ENCODE results near the gene CDC5L.

Gene CDC5L

GRCh38 chr6:44451803-44452695 lies 64.5 kb downstream of the CDC5L start:
- H3K36me3 ChIP-seq (ENCODE audit: insufficient read depth, low read length) = peaks cover 14% of the 10 kb centered on the region

DNA sequence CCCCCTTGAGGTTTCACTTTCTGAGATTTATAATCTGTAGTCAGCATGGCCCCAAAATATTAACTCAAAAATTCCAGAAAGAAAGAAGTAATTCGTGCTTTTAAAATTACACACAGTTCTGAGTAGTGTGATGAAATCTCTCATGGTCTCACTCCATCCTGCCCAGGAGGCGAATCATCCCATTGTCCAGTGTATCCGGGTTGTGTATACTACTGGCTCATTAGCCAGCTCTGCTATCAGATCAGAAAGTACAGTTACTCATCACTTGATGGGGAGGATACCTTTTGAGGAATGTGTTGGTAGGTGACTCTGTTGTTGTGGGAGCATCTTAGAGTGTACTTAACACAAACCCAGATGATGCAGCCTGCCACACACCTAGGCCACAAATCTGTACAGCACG lies 65.2 kb downstream of the CDC5L start:
- Histone ChIP-seq H3K4me3 (ENCODE audit: low read depth, low read length) (peak overlapping the region; percentile 37; the same call in 1 of the 2 replicates), H3K27ac (ENCODE audit: low read depth, low read length) (peak overlapping the region; percentile 95), H3K4me1 (ENCODE audit: control insufficient read depth, insufficient read depth, low read length, unreplicated experiment) (peaks cover 47% of the 10 kb centered on the region), H3K36me3 (ENCODE audit: insufficient read depth, low read length) (peaks cover 10% of the 10 kb centered on the region), H3K27me3 (ENCODE audit: insufficient read depth, low read length) (no peaks in the 10 kb centered on the region), H2AFZ (ENCODE audit: low read length, unreplicated experiment) (no peak overlapping the region), H3K79me2 (ENCODE audit: control insufficient read depth, insufficient read depth, low read length, unreplicated experiment) (no peaks in the 10 kb centered on the region)

More at GRCh38 chr6:44451803-44452695, 64.5 kb downstream of the CDC5L start:
- Histone ChIP-seq H3K4me3 (ENCODE audit: low read depth, low read length) (peak overlapping the region; percentile 37; the same call in 1 of the 2 replicates), H3K79me2 (ENCODE audit: control insufficient read depth, insufficient read depth, low read length, unreplicated experiment) (no peaks in the 10 kb centered on the region), H3K27me3 (ENCODE audit: insufficient read depth, low read length) (no peaks in the 10 kb centered on the region), H3K27ac (ENCODE audit: low read depth, low read length) (peak overlapping the region; percentile 95), H3K4me1 (ENCODE audit: control insufficient read depth, insufficient read depth, low read length, unreplicated experiment) (peaks cover 52% of the 10 kb centered on the region), H2AFZ (ENCODE audit: low read length, unreplicated experiment) (no peak overlapping the region)

DNA sequence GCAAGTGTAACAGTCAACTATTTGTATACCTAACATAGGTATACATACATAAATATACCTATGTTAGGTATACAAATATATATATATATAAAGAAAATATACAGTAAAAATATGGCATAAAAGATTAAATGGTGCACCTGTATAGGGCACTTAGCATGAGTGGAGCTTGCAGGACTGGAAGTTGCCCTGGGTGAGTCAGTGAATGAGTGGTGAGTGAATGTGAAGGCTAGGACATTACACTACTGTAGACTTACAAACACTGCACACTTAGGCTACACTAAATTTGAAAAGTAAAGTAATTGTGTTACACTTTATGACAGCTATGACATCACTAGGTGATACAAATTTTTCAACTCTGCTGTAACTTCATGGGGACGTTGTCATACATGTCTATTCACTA lies 65.6 kb downstream of the CDC5L start:
- Histone ChIP-seq H3K36me3 (ENCODE audit: insufficient read depth, low read length) (peaks cover 6% of the 10 kb centered on the region), H3K4me3 (ENCODE audit: low read depth, low read length) (no peak overlapping the region), H3K79me2 (ENCODE audit: control insufficient read depth, insufficient read depth, low read length, unreplicated experiment) (no peaks in the 10 kb centered on the region), H3K27me3 (ENCODE audit: insufficient read depth, low read length) (no peaks in the 10 kb centered on the region), H2AFZ (ENCODE audit: low read length, unreplicated experiment) (no peak overlapping the region), H3K4me1 (ENCODE audit: control insufficient read depth, insufficient read depth, low read length, unreplicated experiment) (peaks cover 47% of the 10 kb centered on the region), H3K27ac (ENCODE audit: low read depth, low read length) (peak overlapping the region; percentile 95)

DNA sequence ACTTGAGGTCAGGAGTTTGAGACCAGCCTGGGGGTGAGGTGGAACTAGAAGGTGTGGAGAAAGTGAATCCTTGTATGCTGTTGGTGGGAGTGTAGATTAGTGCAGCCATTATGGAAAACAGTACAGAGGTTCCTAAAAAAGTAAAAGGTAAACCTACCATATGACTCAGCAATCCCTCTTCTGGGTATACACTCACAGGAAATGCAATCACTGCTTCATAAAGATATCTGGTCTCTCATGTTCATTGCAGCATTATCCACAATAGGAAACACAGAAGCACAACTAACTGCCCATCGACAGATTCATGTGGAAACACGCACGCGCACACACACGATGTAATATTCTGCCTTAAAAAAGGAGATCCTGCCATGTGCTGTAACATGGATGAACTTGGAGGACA lies 66.7 kb downstream of the CDC5L start:
- H3K27ac ChIP-seq (ENCODE audit: low read depth, low read length) = peak overlapping the region; percentile 95; the same call in 1 of the 2 replicates

GRCh38 chr6:44456070-44456965 lies 68.8 kb downstream of the CDC5L start:
- peak overlapping the region; percentile 64 for H3K4me3 ChIP-seq (ENCODE audit: low read depth, low read length)
- no peaks in the 10 kb centered on the region for H3K36me3 ChIP-seq (ENCODE audit: insufficient read depth, low read length)
- H3K4me1 ChIP-seq (ENCODE audit: control insufficient read depth, insufficient read depth, low read length, unreplicated experiment) = peaks cover 44% of the 10 kb centered on the region
- no peaks in the 10 kb centered on the region for H3K79me2 ChIP-seq (ENCODE audit: control insufficient read depth, insufficient read depth, low read length, unreplicated experiment)
- no peaks in the 10 kb centered on the region for H3K27me3 ChIP-seq (ENCODE audit: insufficient read depth, low read length)
- peak overlapping the region; percentile 88 for H2AFZ ChIP-seq (ENCODE audit: low read length, unreplicated experiment)
- H3K27ac ChIP-seq (ENCODE audit: low read depth, low read length) = peak overlapping the region; percentile 44

More for the DNA sequence above, 66.7 kb downstream of the CDC5L start:
- Histone ChIP-seq H3K4me3 (ENCODE audit: low read depth, low read length) (no peak overlapping the region), H3K4me1 (ENCODE audit: control insufficient read depth, insufficient read depth, low read length, unreplicated experiment) (peaks cover 44% of the 10 kb centered on the region), H3K36me3 (ENCODE audit: insufficient read depth, low read length) (no peaks in the 10 kb centered on the region), H3K27me3 (ENCODE audit: insufficient read depth, low read length) (no peaks in the 10 kb centered on the region), H2AFZ (ENCODE audit: low read length, unreplicated experiment) (no peak overlapping the region), H3K79me2 (ENCODE audit: control insufficient read depth, insufficient read depth, low read length, unreplicated experiment) (no peaks in the 10 kb centered on the region)

GRCh38 chr6:44456966-44457292 lies 69.4 kb downstream of the CDC5L start:
- peak overlapping the region; percentile 88 for H2AFZ ChIP-seq (ENCODE audit: low read length, unreplicated experiment)
- H3K4me3 ChIP-seq (ENCODE audit: low read depth, low read length) = peak overlapping the region; percentile 64; the same call in 1 of the 2 replicates
- H3K4me1 ChIP-seq (ENCODE audit: control insufficient read depth, insufficient read depth, low read length, unreplicated experiment) = peaks cover 38% of the 10 kb centered on the region
- H3K79me2 ChIP-seq (ENCODE audit: control insufficient read depth, insufficient read depth, low read length, unreplicated experiment) = no peaks in the 10 kb centered on the region
- peak overlapping the region; percentile 44; the same call in 1 of the 2 replicates for H3K27ac ChIP-seq (ENCODE audit: low read depth, low read length)
- H3K36me3 ChIP-seq (ENCODE audit: insufficient read depth, low read length) = no peaks in the 10 kb centered on the region
- H3K27me3 ChIP-seq (ENCODE audit: insufficient read depth, low read length) = no peaks in the 10 kb centered on the region

- no peaks in the 10 kb centered on the region for H3K79me2 ChIP-seq (ENCODE audit: control insufficient read depth, insufficient read depth, low read length, unreplicated experiment)
- H3K4me3 ChIP-seq (ENCODE audit: low read depth, low read length) = no peak overlapping the region
- no peak overlapping the region for H2AFZ ChIP-seq (ENCODE audit: low read length, unreplicated experiment)
- H3K27ac ChIP-seq (ENCODE audit: low read depth, low read length) = no peak overlapping the region
- H3K36me3 ChIP-seq (ENCODE audit: insufficient read depth, low read length) = no peaks in the 10 kb centered on the region
- no peaks in the 10 kb centered on the region for H3K27me3 ChIP-seq (ENCODE audit: insufficient read depth, low read length)
- H3K4me1 ChIP-seq (ENCODE audit: control insufficient read depth, insufficient read depth, low read length, unreplicated experiment) = peaks cover 31% of the 10 kb centered on the region
Observed at GRCh38 chr6:44457596-44457995, 70.1 kb downstream of the CDC5L start.

- no peaks in the 10 kb centered on the region for H3K36me3 ChIP-seq (ENCODE audit: insufficient read depth, low read length)
- H2AFZ ChIP-seq (ENCODE audit: low read length, unreplicated experiment) = no peak overlapping the region
Observed at GRCh38 chr6:44458551-44458950, 71.0 kb downstream of the CDC5L start.

DNA sequence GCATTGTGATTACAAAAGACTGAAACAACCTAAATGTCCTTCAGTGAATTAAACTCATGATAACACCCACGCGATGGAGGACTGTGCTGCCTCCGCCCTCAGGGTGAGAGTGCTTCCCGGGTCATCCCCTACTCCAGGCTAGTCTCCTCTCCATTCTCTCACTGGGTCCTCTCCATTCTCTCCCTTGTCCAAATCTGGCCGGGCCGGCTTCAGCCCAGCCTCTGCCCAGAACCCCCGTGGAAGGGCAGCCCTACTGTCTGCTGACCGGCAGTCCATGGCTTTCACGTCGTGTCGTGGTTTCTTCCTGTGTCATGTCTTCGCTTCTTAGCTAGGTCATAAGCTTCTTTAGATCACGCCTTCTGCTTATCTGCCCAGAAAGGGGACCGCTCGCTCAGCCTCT lies 74.8 kb downstream of the CDC5L start:
- Histone ChIP-seq H3K36me3 (ENCODE audit: insufficient read depth, low read length) (no peaks in the 10 kb centered on the region), H3K27ac (ENCODE audit: low read depth, low read length) (no peak overlapping the region), H3K79me2 (ENCODE audit: control insufficient read depth, insufficient read depth, low read length, unreplicated experiment) (no peaks in the 10 kb centered on the region), H2AFZ (ENCODE audit: low read length, unreplicated experiment) (no peak overlapping the region), H3K27me3 (ENCODE audit: insufficient read depth, low read length) (no peaks in the 10 kb centered on the region), H3K4me1 (ENCODE audit: control insufficient read depth, insufficient read depth, low read length, unreplicated experiment) (peaks cover 14% of the 10 kb centered on the region), H3K4me3 (ENCODE audit: low read depth, low read length) (no peak overlapping the region)

More at GRCh38 chr6:44458551-44458950, 71.0 kb downstream of the CDC5L start:
- Histone ChIP-seq H3K4me1 (ENCODE audit: control insufficient read depth, insufficient read depth, low read length, unreplicated experiment) (peaks cover 22% of the 10 kb centered on the region), H3K4me3 (ENCODE audit: low read depth, low read length) (no peak overlapping the region), H3K27me3 (ENCODE audit: insufficient read depth, low read length) (no peaks in the 10 kb centered on the region), H3K27ac (ENCODE audit: low read depth, low read length) (no peak overlapping the region), H3K79me2 (ENCODE audit: control insufficient read depth, insufficient read depth, low read length, unreplicated experiment) (no peaks in the 10 kb centered on the region)

DNA sequence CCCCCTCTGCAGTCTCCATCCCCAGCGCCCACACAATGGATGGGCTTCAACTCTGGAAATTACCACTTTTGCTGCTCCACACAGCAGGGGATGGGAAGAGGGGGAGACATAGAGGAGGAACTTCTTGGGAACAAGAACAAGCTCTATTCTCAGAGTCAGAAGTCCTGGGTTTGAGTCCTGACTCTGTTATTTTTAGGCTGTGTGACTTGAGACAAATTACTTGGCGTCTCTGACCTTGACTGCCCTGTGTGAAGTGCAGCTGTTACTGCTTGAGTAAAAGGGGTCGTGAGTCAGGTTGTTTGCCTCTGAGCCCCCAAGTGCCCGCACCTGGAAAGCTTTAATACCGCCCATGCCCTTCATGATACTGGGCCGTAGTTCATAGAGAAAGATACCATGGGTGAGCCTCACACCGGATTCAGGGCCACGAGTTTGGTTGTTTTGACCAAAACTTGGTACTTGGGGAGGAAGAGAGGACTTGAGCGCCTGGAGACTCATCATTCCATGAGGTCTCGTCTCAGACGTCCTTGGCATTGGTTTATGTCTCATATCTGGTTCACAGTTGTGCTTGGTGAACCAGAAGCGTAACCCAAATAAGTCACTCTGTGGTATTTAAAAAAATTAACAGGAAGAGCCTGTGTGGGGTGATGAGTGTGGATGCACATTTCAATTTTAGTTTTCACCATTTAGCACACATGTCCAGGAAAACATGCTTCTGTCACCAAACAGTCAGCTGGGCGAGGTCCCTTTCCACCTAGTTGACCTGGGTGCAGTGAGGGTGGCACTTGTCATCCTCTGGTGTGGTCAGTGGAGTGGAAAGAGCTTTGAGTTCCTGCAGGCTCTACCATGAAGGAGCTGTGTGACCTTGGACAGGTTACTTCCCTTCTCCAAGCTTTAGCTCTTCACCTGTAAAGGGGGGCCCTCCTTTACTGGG lies 75.6 kb downstream of the CDC5L start:
- Histone ChIP-seq H3K27me3 (ENCODE audit: insufficient read depth, low read length) (no peaks in the 10 kb centered on the region), H2AFZ (ENCODE audit: low read length, unreplicated experiment) (no peak overlapping the region), H3K4me3 (ENCODE audit: low read depth, low read length) (no peak overlapping the region), H3K4me1 (ENCODE audit: control insufficient read depth, insufficient read depth, low read length, unreplicated experiment) (peaks cover 14% of the 10 kb centered on the region), H3K36me3 (ENCODE audit: insufficient read depth, low read length) (no peaks in the 10 kb centered on the region), H3K79me2 (ENCODE audit: control insufficient read depth, insufficient read depth, low read length, unreplicated experiment) (no peaks in the 10 kb centered on the region), H3K27ac (ENCODE audit: low read depth, low read length) (no peak overlapping the region)
